Naive thymus-derived CD4-positive, alpha-beta T cell (primary cell): ENCODE data around the gene LCN6. TPM values are rescaled to one million over a fixed set of nuclear protein-coding genes. Genes with fewer than 3 reads are reported as not detected.
A peak's percentile ranks its signal among the peaks of the same experiment; 100 is the strongest.

Experiments used
- ATAC-seq: fragments of 150-1000 bp; cut with Tn5 transposase; 2 replicates; pipeline ENCODE4 v1.10.0; 2021; ENCODE audit warnings: mild to moderate bottlenecking, moderate library complexity
- CTCF ChIA-PET: fragments of 350-600 bp; sonication (Branson Sonifier 250); formaldehyde crosslinking; loops from one replicate; lab custom pipeline; 2021; ENCODE audit warnings: antibody characterized with exemption; lab: Charles Lee
- POLR2A ChIA-PET: fragments of 350-600 bp; sonication (Branson Sonifier 250); formaldehyde crosslinking; loops from one replicate; lab custom pipeline; 2021; ENCODE audit warnings: antibody characterized with exemption, inconsistent platforms; lab: Charles Lee
- DNase-seq, 9 donors: peaks; one replicate each; pipeline versions ENCODE4 v3.0.0 to v3.0.0-alpha.2; 2020 to 2022; ENCODE audit warnings: mixed read lengths in 1 of 9
- H3K27ac ChIP-seq: one replicate; pipeline ENCODE4 v1.7.0; 2013; ENCODE audit warnings: mild to moderate bottlenecking, low read depth, low read length, moderate library complexity
- H3K27me3 ChIP-seq, 2 donors: one replicate each; pipeline ENCODE4 v1.7.0; 2013; ENCODE audit warnings: low read length in 2 of 2, mild to moderate bottlenecking in 2 of 2, moderate library complexity in 2 of 2; ENCODE audit not compliant: control insufficient read depth in 2 of 2, insufficient read depth in 2 of 2
- H3K36me3 ChIP-seq, 3 experiments: 1 replicate in 2 of 3; 2 replicates in 1 of 3; pipeline ENCODE4 v1.7.0; 2013; ENCODE audit warnings: low read length in 3 of 3, mild to moderate bottlenecking in 3 of 3, moderate library complexity in 1 of 3; ENCODE audit not compliant: insufficient read depth in 3 of 3, control insufficient read depth in 2 of 3
- H3K4me1 ChIP-seq, 2 donors: one replicate each; pipeline ENCODE4 v1.7.0; 2013; ENCODE audit warnings: low read length in 2 of 2, mild to moderate bottlenecking in 2 of 2, moderate library complexity in 1 of 2; ENCODE audit not compliant: control insufficient read depth in 2 of 2, insufficient read depth in 2 of 2
- H3K4me3 ChIP-seq: 2 replicates; pipeline ENCODE4 v1.7.0; 2013; ENCODE audit warnings: mild to moderate bottlenecking, low read length
- H3K9me3 ChIP-seq, 3 experiments: 1 replicate in 2 of 3; 2 replicates in 1 of 3; pipeline ENCODE4 v1.7.0; 2013; ENCODE audit warnings: low read length in 3 of 3; ENCODE audit not compliant: control insufficient read depth in 2 of 3
- H3K27ac Mint-ChIP-seq, 9 donors: one replicate each; pipeline ENCODE4 v1.8.0; 2020 to 2022; ENCODE audit warnings: mixed read lengths in 9 of 9, mild to moderate bottlenecking in 8 of 9, moderate library complexity in 5 of 9, inconsistent platforms in 2 of 9
- H3K27me3 Mint-ChIP-seq, 5 donors: one replicate each; pipeline ENCODE4 v1.8.0; 2021 to 2022; ENCODE audit warnings: mixed read lengths in 5 of 5, mild to moderate bottlenecking in 1 of 5
- H3K36me3 Mint-ChIP-seq, 5 donors: one replicate each; pipeline ENCODE4 v1.8.0; 2020 to 2022; ENCODE audit warnings: mixed read lengths in 5 of 5, mild to moderate bottlenecking in 3 of 5, inconsistent platforms in 1 of 5
- H3K4me1 Mint-ChIP-seq, 7 donors: one replicate each; pipeline ENCODE4 v1.8.0; 2020 to 2022; ENCODE audit warnings: mixed read lengths in 7 of 7, mild to moderate bottlenecking in 3 of 7, inconsistent platforms in 1 of 7
- H3K4me3 Mint-ChIP-seq, 10 donors: one replicate each; pipeline ENCODE4 v1.8.0; 2020 to 2022; ENCODE audit warnings: mild to moderate bottlenecking in 10 of 10, mixed read lengths in 10 of 10, moderate library complexity in 6 of 10, inconsistent platforms in 2 of 10
- H3K9me3 Mint-ChIP-seq, 11 donors: one replicate each; pipeline ENCODE4 v1.8.0; 2020 to 2022; ENCODE audit warnings: mixed read lengths in 11 of 11, mild to moderate bottlenecking in 4 of 11, inconsistent platforms in 1 of 11, moderate library complexity in 1 of 11
- intact Hi-C, 2 donors: fragments of 100-400 bp; cut with micrococcal nuclease; formaldehyde crosslinking; loops; one replicate each; pipeline ENCODE4 v1.15.1; 2023
- polyA plus RNA-seq, 2 donors: library from polyadenylated mRNA; unstranded; fragments of 300-500 nt; fragmentation: Illumina TruSeq; gene quantifications; one replicate each; pipeline ENCODE4 v1.2.3, GENCODE V29; 2021
- total RNA-seq, 6 experiments: library from RNA in 5 of 6; stranded (reverse) in 5 of 6; gene quantifications; 1 replicate in 5 of 6; 2 replicates in 1 of 6; pipeline ENCODE4 v1.2.3 and lab custom pipeline; 2021 to 2026

Gene LCN6
- total and polyA plus RNA-seq, 7 experiments from 2014 or later = not detected

DNA sequence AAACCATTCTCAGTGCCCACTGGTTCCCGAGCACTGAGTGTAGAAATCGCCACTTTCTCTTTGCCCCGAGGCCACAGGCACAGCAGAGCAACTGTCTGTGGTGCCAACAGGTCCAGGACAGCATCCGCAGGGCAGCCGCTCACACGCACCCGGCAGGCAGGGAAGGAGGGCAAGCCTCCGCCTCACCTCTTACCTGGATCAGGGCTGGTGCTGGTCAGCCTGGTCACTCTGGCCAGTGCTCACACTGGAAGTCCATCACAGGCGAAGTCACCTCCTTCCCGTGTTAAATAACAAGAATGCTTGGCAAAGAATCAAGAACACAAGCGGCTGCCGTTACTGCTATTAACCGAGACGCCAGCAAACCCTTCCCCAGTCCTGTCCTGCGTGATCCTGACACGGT lies 22.2 kb downstream of the LCN6 start:
- peaks cover 16 to 17% of the 10 kb centered on the region in 2 donors for H3K4me1 ChIP-seq
- H3K36me3 Mint-ChIP-seq = peaks cover 0 to 19% (median 13%) of the 10 kb centered on the region in 5 donors
- intact Hi-C loops = loop anchor here (2.0 to 5.0 kb wide), 5 partner anchors 39 to 363 kb away; partner anchors contain the start of genes AGPAT2 (in 2 of the 2), DNLZ (in 1 of the 2), NOTCH1 (in 1 of the 2) and SEC16A (in 1 of the 2)
- H3K4me3 ChIP-seq = peak overlapping the region; percentile 87
- H3K27me3 Mint-ChIP-seq = peaks cover 0 to 5% (median 0%) of the 10 kb centered on the region in 5 donors
- H3K4me3 Mint-ChIP-seq = peak overlapping the region; percentile 88 to 99 (median 96)
- ATAC-seq (no peak), DNase-seq (no peak)
- POLR2A ChIA-PET = interaction anchor here (0.7 to 3.8 kb wide), 7 partner anchors 7 to 187 kb away, joined by 3 to 15 read pairs (median 6); no protein-coding TSS in a partner anchor
- CTCF ChIA-PET = interaction anchor here (0.7 kb wide), 2 partner anchors 64 to 167 kb away, joined by 3 to 6 read pairs; no protein-coding TSS in a partner anchor
- H3K9me3 ChIP-seq = no peaks in the 10 kb centered on the region
- H3K36me3 ChIP-seq = peaks cover 9 to 52% (median 13%) of the 10 kb centered on the region in 3 experiments
- no peaks in the 10 kb centered on the region for H3K27me3 ChIP-seq
- peaks cover 0 to 6% (median 0%) of the 10 kb centered on the region in 11 donors for H3K9me3 Mint-ChIP-seq
- H3K27ac Mint-ChIP-seq = peak overlapping the region; percentile 84 to 97 (median 92)
- H3K4me1 Mint-ChIP-seq = peaks cover 14 to 37% (median 28%) of the 10 kb centered on the region in 7 donors
- peak overlapping the region; percentile 83 for H3K27ac ChIP-seq

GRCh38 chr9:136725612-136726011 lies 22.7 kb downstream of the LCN6 start:
- intact Hi-C loops = loop anchor here (2.0 to 5.0 kb wide), 5 partner anchors 38 to 363 kb away; partner anchors contain the start of genes AGPAT2 (in 2 of the 2), DNLZ (in 1 of the 2), NOTCH1 (in 1 of the 2) and SEC16A (in 1 of the 2)
- Histone ChIP-seq H3K4me3 (no peak overlapping the region), H3K9me3 (no peaks in the 10 kb centered on the region), H3K36me3 (peaks cover 9 to 57% (median 13%) of the 10 kb centered on the region in 3 experiments), H3K27me3 (no peaks in the 10 kb centered on the region), H3K4me1 (peaks cover 16 to 17% of the 10 kb centered on the region in 2 donors), H3K27ac (no peak overlapping the region)
- H3K4me3 Mint-ChIP-seq = peak overlapping the region in 6 of 10 donors; percentile 88 to 99 (median 96)
- POLR2A ChIA-PET = interaction anchor here (0.7 to 1.1 kb wide), 4 partner anchors 11 to 173 kb away, joined by 3 to 6 read pairs (median 4); no protein-coding TSS in a partner anchor
- peaks cover 16 to 37% (median 28%) of the 10 kb centered on the region in 7 donors for H3K4me1 Mint-ChIP-seq
- CTCF ChIA-PET = interaction anchor here (0.7 kb wide), 2 partner anchors 65 to 166 kb away, joined by 3 to 6 read pairs; no protein-coding TSS in a partner anchor
- ATAC-seq = no peak
- peaks cover 0 to 6% (median 0%) of the 10 kb centered on the region in 11 donors for H3K9me3 Mint-ChIP-seq
- peaks cover 0 to 5% (median 0%) of the 10 kb centered on the region in 5 donors for H3K27me3 Mint-ChIP-seq
- H3K27ac Mint-ChIP-seq = peak overlapping the region in 2 of 9 donors; percentile 4 to 26
- no peak for DNase-seq
- H3K36me3 Mint-ChIP-seq = peaks cover 0 to 19% (median 13%) of the 10 kb centered on the region in 5 donors

DNA sequence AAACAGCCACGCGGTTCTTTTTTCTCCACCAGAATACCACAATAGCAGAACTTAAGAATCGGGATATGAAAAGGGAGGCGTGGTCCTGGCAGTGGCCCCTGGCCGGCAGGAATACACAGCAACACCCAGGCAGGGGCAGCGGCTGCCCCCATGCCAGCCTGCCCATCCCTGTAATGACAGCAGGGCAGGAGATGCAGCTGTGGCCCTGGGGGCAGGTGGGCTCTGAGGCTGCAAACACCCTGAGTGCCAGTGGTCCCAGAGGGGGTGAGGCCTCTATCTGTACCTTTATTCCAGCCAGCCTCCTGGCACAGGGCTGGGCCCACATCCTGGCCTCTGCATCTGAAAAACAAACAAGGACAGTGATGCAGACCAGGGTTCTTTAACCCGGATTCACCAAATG lies 23.6 kb downstream of the LCN6 start:
- Mint-ChIP-seq H3K9me3 (peaks cover 0 to 6% (median 0%) of the 10 kb centered on the region in 11 donors), H3K4me3 (peak overlapping the region in 2 of 10 donors; percentile 13 to 16), H3K4me1 (peaks cover 16 to 37% (median 28%) of the 10 kb centered on the region in 7 donors), H3K27ac (peak overlapping the region in 1 of 9 donors; percentile 19), H3K36me3 (peaks cover 0 to 19% (median 13%) of the 10 kb centered on the region in 5 donors), H3K27me3 (peaks cover 0 to 5% (median 0%) of the 10 kb centered on the region in 5 donors)
- Histone ChIP-seq H3K4me3 (no peak overlapping the region), H3K36me3 (peaks cover 9 to 57% (median 13%) of the 10 kb centered on the region in 3 experiments), H3K27ac (no peak overlapping the region), H3K9me3 (no peaks in the 10 kb centered on the region), H3K4me1 (peaks cover 16 to 17% of the 10 kb centered on the region in 2 donors), H3K27me3 (no peaks in the 10 kb centered on the region)
- POLR2A ChIA-PET = interaction anchor here (0.9 kb wide), 1 partner anchor 12 kb away, joined by 3 read pairs; no protein-coding TSS in a partner anchor
- CTCF ChIA-PET = no interaction called here
- intact Hi-C loops = loop anchor here (5.0 kb wide), 4 partner anchors 37 to 242 kb away; partner anchors contain the start of genes AGPAT2 (in 2 of the 2), NOTCH1 (in 1 of the 2) and SEC16A (in 1 of the 2)
- no peak for ATAC-seq
- no peak for DNase-seq

- peaks cover 16 to 17% of the 10 kb centered on the region in 2 donors for H3K4me1 ChIP-seq
- no peaks in the 10 kb centered on the region for H3K9me3 ChIP-seq
- Mint-ChIP-seq H3K9me3 (peaks cover 0 to 6% (median 0%) of the 10 kb centered on the region in 11 donors), H3K4me1 (peaks cover 14 to 35% (median 27%) of the 10 kb centered on the region in 7 donors), H3K27ac (peak overlapping the region in 1 of 9 donors; percentile 18), H3K4me3 (peak overlapping the region in 1 of 10 donors; percentile 16), H3K27me3 (no peaks in the 10 kb centered on the region), H3K36me3 (peaks cover 0 to 19% (median 13%) of the 10 kb centered on the region in 5 donors)
- intact Hi-C loops = no loop called here
- no peak overlapping the region for H3K27ac ChIP-seq
- H3K36me3 ChIP-seq = peaks cover 9 to 57% (median 13%) of the 10 kb centered on the region in 3 experiments
- DNase-seq (no peak), ATAC-seq (no peak)
- CTCF ChIA-PET = no interaction called here
- POLR2A ChIA-PET = no interaction called here
- H3K4me3 ChIP-seq = no peak overlapping the region
- no peaks in the 10 kb centered on the region for H3K27me3 ChIP-seq
Measured at GRCh38 chr9:136723989-136724388, 24.3 kb downstream of the LCN6 start.

- H3K27ac ChIP-seq = no peak overlapping the region
- peaks cover 9 to 57% (median 13%) of the 10 kb centered on the region in 3 experiments for H3K36me3 ChIP-seq
- ATAC-seq (no peak), DNase-seq (no peak)
- H3K9me3 ChIP-seq = no peaks in the 10 kb centered on the region
- H3K27me3 ChIP-seq = no peaks in the 10 kb centered on the region
- peak overlapping the region in 1 of 9 donors; percentile 65 for H3K27ac Mint-ChIP-seq
- no peak overlapping the region for H3K4me3 Mint-ChIP-seq
- no peaks in the 10 kb centered on the region for H3K27me3 Mint-ChIP-seq
- ChIA-PET POLR2A (no interaction called here), CTCF (no interaction called here)
- peaks cover 16 to 17% of the 10 kb centered on the region in 2 donors for H3K4me1 ChIP-seq
- peaks cover 0 to 19% (median 13%) of the 10 kb centered on the region in 5 donors for H3K36me3 Mint-ChIP-seq
- peaks cover 14 to 35% (median 27%) of the 10 kb centered on the region in 7 donors for H3K4me1 Mint-ChIP-seq
- H3K9me3 Mint-ChIP-seq = peaks cover 0 to 6% (median 0%) of the 10 kb centered on the region in 11 donors
- intact Hi-C loops = no loop called here
- H3K4me3 ChIP-seq = no peak overlapping the region
Measured at GRCh38 chr9:136723362-136723976, 24.9 kb downstream of the LCN6 start.

DNA sequence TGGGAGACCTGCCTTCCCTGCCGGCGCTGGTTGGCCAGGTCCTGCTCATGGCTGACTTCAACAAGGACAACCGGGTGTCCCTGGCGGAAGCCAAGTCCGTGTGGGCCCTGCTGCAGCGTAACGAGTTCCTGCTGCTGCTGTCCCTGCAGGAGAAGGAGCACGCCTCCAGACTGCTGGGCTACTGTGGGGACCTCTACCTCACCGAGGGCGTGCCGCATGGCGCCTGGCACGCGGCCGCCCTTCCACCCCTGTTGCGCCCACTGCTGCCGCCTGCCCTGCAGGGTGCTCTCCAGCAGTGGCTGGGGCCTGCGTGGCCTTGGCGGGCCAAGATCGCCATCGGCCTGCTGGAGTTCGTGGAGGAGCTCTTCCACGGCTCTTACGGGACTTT lies 25.4 kb downstream of the LCN6 start:
- Histone ChIP-seq H3K27me3 (no peaks in the 10 kb centered on the region), H3K4me1 (peaks cover 16 to 17% of the 10 kb centered on the region in 2 donors), H3K27ac (no peak overlapping the region), H3K9me3 (no peaks in the 10 kb centered on the region), H3K4me3 (no peak overlapping the region), H3K36me3 (peaks cover 9 to 57% (median 13%) of the 10 kb centered on the region in 3 experiments)
- H3K27me3 Mint-ChIP-seq = no peaks in the 10 kb centered on the region
- H3K9me3 Mint-ChIP-seq = peaks cover 0 to 6% (median 0%) of the 10 kb centered on the region in 11 donors
- ChIA-PET POLR2A (no interaction called here), CTCF (no interaction called here)
- no peak overlapping the region for H3K4me3 Mint-ChIP-seq
- H3K27ac Mint-ChIP-seq = no peak overlapping the region
- peaks cover 14 to 35% (median 27%) of the 10 kb centered on the region in 7 donors for H3K4me1 Mint-ChIP-seq
- ATAC-seq = no peak
- no peak for DNase-seq
- peaks cover 0 to 19% (median 13%) of the 10 kb centered on the region in 5 donors for H3K36me3 Mint-ChIP-seq
- intact Hi-C loops = no loop called here
